CD4-positive, alpha-beta T cell treated with Interferon alpha-2 for 1 hour (primary cell): ENCODE measurements around the gene CD69.
A peak's percentile ranks its signal among the peaks of the same experiment; 100 is the strongest.
"Not testable (repeated sequence)": the region's sequence is repeated elsewhere in the genome, so short reads cannot be mapped to it uniquely, and the experiment has no call there.

Experiments used
- DNase-seq, 2 donors: peaks; one replicate each; pipeline ENCODE4 v3.0.0-alpha.2; 2020 to 2022

CD69 gene

GRCh38 chr12:9713032-9713558, 47.6 kb downstream of the CD69 start:
- DNase-seq = not testable (repeated sequence)

DNA sequence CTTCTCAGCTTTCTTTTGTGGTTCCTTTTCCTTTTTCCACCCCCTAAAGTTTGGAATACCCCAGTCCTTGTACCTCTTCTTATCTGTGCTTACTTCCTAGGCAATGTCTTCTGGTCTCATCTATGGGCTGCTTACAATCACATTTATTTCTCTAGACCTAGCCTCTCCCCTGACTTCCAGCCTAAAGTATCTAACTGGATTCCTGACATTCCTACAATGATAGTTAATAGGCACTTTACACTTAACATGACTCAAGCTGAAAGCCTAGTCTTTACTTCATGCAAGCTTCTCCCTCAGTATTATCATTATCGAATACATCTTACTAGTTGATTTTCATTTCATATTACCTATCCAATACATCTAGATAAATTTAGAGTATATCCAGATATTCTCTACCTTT, 49.0 kb downstream of the CD69 start:
- DNase-seq = no peak

DNA sequence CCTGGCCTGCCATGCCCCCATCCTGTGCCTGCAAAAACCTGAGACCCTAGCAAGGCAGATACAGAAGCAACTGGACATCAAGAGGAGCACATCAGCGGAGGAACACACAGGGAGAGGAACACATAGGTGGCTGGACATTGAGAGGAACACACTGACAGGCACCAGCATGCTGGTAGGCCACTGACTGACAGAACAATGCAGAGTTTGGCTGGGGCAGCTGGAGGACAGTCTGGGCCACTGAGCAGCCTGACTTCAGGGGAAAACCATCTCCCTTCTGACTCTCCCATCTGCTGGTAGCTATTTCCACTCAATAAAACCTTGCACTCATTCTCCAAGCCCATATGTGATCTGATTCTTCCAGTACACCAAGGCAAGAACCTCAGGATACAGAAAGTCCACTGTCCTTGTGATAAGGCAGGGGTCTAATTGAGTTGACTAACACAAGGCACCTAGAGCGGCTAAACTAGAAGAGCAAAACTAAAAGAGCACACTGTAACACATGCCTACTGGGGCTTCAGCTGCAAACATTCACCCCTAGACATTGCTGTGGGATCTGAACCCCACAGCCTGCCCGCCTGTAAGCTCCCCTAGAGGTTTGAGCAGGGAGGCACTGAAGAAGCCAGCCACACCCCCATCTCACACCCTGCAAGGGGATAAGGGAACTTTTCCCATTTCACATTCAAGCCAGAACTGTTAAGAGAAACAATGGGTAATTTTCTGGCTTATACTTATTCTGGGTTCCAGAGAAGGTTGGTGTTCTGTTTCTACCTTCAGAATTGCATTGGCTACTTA, 49.9 kb downstream of the CD69 start:
- no peak for DNase-seq

DNA sequence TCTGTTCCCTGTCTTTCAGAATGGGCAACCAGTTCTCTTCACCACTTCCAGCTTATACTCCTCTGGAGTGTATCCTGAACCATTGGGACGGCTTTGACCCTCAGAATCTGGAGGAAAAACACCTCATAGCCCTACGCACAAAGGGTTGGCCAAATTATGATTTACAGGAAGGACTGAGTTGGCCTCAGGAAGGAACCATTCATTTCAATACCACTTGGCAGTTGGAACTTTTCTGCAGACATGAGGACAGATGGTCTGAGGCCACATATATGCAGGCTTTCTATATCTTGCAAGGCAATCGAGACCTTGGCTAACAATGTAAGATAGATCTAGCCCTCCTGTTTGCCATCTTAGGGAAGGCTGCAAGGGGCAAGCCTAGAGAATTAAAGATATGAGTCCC, 51.8 kb downstream of the CD69 start:
- no peak for DNase-seq

DNA sequence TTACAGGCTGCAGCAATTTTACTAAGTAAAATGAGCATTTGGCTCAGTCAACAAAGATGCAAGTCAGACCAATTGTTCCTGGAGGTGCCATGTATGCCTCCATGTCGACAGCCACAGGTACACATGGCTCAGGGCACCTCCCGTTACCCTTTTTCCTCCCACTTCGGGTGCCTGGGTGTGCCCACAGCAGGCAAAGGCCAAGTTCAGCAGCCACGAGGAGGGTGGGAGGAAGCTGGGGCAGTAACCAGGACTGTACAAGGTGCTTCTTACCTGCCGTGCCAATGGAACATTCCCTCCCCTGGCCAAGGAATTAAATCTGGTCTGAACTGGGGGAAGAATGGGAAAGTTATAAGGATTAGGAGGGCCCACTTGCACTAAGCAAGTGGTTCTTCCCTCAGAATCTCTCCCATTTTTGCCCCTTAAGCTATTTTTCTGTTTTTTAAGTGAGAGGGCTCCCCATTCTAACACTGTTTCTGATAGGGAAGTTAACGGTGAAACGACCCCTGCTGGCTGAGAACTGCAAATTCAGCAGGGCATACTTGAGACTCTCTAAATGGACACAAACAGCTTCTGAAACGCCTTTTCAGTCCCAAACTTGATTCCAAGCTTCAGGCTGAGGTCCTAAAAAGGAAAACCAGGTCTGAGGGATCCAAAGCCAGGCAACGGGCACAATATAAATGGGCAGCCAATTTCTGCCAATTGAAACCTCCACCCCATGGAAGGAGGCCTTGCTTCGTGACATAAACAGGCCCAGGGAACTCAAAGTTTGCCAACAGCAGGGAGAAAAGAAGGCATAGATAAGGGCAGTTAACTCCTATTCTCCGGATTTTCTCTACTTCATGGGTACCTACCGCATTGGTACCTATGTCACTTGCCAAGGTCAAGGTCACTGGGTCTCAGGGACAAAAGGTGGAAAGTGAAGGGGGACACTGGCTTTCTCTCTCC, 52.6 kb downstream of the CD69 start:
- DNase-seq = peak; percentile 76 to 84

DNA sequence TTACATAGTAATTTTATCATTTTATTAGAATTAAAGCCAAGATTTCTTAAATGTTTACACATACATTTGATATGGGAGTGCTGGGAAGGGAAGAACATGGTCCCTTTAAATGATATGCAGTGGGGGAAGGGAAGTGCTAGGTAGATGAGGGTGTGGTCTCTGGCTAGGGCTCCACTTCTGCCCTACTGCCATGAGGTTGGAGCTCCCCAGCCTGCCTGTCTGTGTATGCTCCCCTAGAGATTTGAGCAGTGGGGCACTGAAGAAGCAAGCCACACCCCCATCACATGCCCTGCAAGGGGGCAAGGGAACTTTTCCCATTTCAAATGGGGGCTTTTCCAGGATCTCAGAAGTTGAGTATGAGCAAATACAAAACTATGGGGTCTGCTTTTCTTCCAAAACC, 53.3 kb downstream of the CD69 start:
- no peak for DNase-seq

DNA sequence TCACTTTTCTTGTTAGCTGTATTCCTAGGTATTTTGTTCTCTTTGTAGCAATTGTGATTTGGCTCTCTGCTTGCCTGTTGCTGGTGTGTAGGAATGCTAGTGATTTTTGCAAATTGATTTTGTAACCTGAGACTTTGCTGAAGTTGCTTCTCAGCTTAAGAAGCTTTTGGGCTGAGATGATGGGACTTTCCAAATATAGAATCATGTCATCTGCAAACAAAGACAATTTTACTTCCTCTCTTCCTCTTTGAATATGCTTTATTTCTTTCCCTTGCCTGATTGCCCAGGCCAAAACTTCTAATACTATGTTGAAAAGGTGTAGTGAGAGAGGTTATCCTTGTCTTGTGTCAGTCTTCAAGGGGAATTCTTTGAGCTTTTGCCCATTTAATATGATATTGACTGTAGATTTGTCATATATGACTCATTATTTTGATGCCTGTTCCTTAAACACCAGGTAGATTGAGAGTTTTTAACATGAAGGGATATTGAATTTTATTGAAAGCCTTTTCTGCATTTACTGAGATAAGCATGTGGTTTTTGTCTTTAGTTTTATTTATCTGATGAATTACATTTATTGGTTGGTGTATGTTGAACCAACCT, 54.5 kb downstream of the CD69 start:
- DNase-seq = no peak

DNA sequence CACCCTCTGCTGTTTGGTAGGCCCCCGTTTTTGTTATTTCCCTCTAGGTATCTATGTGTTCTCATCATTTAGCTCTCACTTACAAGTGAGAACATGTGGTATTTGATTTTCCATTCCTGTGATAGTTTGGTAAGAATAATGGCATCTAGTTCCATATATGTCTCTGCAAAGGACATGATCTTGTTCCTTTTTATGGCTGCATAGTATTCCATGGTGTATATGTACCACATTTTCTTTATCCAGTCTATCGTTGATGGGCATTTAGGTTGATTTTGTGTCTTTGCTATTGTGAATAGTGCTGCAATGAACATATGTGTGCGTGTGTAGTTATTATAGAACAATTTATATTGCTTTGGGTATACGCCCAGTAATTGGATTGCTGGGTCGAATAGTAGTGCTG, 56.1 kb downstream of the CD69 start:
- not testable (repeated sequence) for DNase-seq
